ENCODE results near the gene ADRA2C.
A peak's percentile ranks its signal among the peaks of the same experiment; 100 is the strongest.

Gene ADRA2C

DNA sequence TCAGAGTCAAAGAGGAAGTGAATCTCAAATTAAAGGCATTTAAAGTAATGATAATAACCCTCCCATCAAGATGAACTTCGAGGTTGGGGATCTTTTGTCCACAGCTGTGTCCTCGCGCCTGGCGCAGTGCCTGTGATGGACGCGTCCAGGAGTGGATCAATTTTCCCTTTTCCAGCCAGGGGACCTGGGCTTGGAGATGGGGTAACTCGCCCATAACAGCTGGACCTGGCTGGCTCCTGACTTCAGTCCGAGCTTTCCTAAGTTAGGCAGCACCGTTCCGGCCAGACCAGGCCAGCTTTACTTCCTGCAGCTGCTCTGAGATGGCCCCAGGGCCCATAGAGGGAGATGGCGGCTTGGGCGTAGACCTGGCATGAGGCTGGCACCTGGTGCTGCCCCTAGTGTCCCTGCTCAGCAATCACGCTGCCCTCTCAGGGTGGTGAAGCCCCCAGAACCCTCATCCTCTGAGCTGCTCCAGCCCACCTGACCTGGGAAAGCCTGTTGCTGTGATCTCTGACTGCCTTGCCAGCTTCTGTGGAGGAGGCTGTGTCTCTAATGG lies 23.9 kb downstream of the ADRA2C start:
- TF ChIP-seq, protein P1, sequence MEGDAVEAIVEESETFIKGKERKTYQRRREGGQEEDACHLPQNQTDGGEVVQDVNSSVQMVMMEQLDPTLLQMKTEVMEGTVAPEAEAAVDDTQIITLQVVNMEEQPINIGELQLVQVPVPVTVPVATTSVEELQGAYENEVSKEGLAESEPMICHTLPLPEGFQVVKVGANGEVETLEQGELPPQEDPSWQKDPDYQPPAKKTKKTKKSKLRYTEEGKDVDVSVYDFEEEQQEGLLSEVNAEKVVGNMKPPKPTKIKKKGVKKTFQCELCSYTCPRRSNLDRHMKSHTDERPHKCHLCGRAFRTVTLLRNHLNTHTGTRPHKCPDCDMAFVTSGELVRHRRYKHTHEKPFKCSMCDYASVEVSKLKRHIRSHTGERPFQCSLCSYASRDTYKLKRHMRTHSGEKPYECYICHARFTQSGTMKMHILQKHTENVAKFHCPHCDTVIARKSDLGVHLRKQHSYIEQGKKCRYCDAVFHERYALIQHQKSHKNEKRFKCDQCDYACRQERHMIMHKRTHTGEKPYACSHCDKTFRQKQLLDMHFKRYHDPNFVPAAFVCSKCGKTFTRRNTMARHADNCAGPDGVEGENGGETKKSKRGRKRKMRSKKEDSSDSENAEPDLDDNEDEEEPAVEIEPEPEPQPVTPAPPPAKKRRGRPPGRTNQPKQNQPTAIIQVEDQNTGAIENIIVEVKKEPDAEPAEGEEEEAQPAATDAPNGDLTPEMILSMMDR (IDR thresholded peaks at IDR 0.05; ENCODE audit: extremely low read depth, insufficient read depth, missing control alignments) = no peak
- no peak for DNase-seq (ENCODE audit: low spot score)
- in situ Hi-C loops (cut with MboI; ENCODE audit: low pct_unique_long_range_greater_than_20kb, low sequenced_read_pairs, unreplicated experiment) = no loop called here

DNA sequence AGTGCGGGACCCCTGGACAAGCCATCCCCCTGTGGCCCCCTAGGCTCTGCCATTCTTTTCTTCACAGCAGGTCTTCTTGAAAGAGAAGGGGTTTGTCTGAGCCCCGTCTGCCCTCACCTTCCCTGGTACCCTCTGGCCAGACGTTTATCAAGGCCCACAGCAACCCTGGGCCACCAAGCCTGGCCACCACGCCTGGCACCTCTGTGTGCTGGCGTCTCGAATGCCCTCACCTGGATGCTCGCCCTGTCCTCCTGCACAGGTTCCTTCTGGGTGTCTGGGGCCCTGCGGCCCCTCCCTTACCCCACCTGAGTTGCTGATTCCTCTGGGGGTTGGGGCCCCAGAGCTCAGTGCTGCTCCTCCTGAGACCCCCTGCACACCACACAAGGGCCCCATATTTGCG lies 25.1 kb downstream of the ADRA2C start:
- DNase-seq (ENCODE audit: low spot score) = no peak
- TF ChIP-seq, protein P1 (IDR thresholded peaks at IDR 0.05; ENCODE audit: extremely low read depth, insufficient read depth, missing control alignments) = no peak
- in situ Hi-C loops (cut with MboI; ENCODE audit: low pct_unique_long_range_greater_than_20kb, low sequenced_read_pairs, unreplicated experiment) = no loop called here

DNA sequence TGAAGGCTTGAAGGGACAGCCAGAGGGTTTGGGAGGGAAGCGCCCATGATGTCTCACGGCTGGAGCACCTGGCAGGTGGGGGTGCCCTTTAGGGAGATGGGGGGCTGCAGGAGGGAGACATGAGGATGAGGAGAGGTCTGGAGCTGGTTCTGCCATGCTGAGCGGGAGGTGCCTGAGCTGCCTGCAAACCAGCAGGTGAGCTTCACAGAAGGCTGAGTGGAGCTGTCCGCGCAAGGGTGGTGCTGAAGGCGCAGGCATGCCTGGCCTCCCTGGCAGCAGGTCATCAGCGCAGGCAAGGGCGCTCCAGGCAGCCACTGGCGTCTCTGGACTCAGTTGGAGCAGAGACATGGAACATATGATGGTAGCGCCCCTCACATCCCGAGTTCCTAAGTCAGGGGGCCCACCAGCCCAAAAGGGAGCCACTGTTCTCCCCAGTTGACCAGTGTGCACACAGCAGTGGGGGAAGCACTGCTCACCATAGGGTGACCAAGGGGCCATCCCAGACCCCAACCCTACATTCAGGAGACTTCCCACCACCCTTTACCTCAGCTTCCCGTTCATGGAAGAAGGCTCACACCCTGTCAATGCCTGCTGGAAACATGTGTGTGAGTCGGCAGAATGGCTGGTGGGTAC lies 25.8 kb downstream of the ADRA2C start:
- peak; percentile 63 for DNase-seq (ENCODE audit: low spot score)
- in situ Hi-C loops (cut with MboI; ENCODE audit: low pct_unique_long_range_greater_than_20kb, low sequenced_read_pairs, unreplicated experiment) = no loop called here
- TF ChIP-seq, protein P1 (IDR thresholded peaks at IDR 0.05; ENCODE audit: extremely low read depth, insufficient read depth, missing control alignments) = no peak

- in situ Hi-C loops (cut with MboI; ENCODE audit: low pct_unique_long_range_greater_than_20kb, low sequenced_read_pairs, unreplicated experiment) = no loop called here
- DNase-seq (ENCODE audit: low spot score) = no peak
- TF ChIP-seq, protein P1 (IDR thresholded peaks at IDR 0.05; ENCODE audit: extremely low read depth, insufficient read depth, missing control alignments) = no peak
Measured at GRCh38 chr4:3792813-3793212, 26.6 kb downstream of the ADRA2C start.

- DNase-seq (ENCODE audit: low spot score) = no peak
- TF ChIP-seq, protein P1 (IDR thresholded peaks at IDR 0.05; ENCODE audit: extremely low read depth, insufficient read depth, missing control alignments) = no peak
- in situ Hi-C loops (cut with MboI; ENCODE audit: low pct_unique_long_range_greater_than_20kb, low sequenced_read_pairs, unreplicated experiment) = no loop called here
Measured at GRCh38 chr4:3793545-3793944, 27.4 kb downstream of the ADRA2C start.

DNA sequence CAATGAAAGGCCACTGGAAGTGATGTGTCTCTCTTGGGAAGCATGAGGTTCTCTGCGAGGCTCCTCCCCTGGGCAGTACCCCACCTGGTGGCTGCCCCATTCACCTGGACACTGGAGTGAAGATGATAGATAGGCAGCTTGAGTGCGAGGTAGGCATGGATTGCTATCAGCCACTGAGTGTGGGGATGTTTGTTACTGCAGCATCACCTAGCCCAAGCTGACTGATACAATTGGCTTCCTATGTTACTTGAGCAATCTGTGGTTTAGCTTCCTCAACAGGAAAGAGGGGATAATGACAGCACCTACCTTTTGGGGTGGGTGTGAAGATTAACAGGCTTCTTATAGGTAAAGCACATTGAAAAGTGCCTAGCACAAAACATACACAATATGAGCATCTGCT lies 30.8 kb downstream of the ADRA2C start:
- in situ Hi-C loops (cut with MboI; ENCODE audit: low pct_unique_long_range_greater_than_20kb, low sequenced_read_pairs, unreplicated experiment) = no loop called here
- TF ChIP-seq, protein P1 (IDR thresholded peaks at IDR 0.05; ENCODE audit: extremely low read depth, insufficient read depth, missing control alignments) = no peak
- DNase-seq (ENCODE audit: low spot score) = no peak

Data from GM13977 (cell line).